H9 (cell line): ENCODE data around the gene ISG15. TPM values are rescaled to one million over a fixed set of nuclear protein-coding genes. Genes with fewer than 3 reads are reported as not detected.

Experiments
- DNase-seq: peaks from one replicate; pipeline ENCODE4 v3.0.0-alpha.2; 2017
- H2AFZ ChIP-seq: one replicate; pipeline ENCODE4 v1.6.1; 2013; ENCODE audit warnings: mild to moderate bottlenecking, low read length, control low read depth, moderate library complexity
- H2AK5ac ChIP-seq: 2 replicates; pipeline ENCODE4 v1.6.1; 2013; ENCODE audit warnings: low read length, control low read depth, mixed read lengths; ENCODE audit not compliant: insufficient read length
- H2BK120ac ChIP-seq: one replicate; pipeline ENCODE4 v1.6.1; 2013; ENCODE audit warnings: low read depth, mild to moderate bottlenecking, low read length, control low read depth, inconsistent platforms; ENCODE audit not compliant: poor library complexity, severe bottlenecking
- H2BK12ac ChIP-seq: 2 replicates; pipeline ENCODE4 v1.6.1; 2013; ENCODE audit warnings: low read length, control low read depth, mixed read lengths, low read depth; ENCODE audit not compliant: insufficient read length
- H2BK15ac ChIP-seq: 2 replicates; pipeline ENCODE4 v1.6.1; 2013; ENCODE audit warnings: low read depth, low read length, control low read depth
- H2BK20ac ChIP-seq: one replicate; pipeline ENCODE4 v1.6.1; 2013; ENCODE audit warnings: low read depth, mild to moderate bottlenecking, low read length, control low read depth, inconsistent platforms; ENCODE audit not compliant: poor library complexity, severe bottlenecking
- H2BK5ac ChIP-seq: 2 replicates; pipeline ENCODE4 v1.6.1; 2013; ENCODE audit warnings: low read length, control low read depth, mixed read lengths; ENCODE audit not compliant: insufficient read length
- H3K14ac ChIP-seq: 2 replicates; pipeline ENCODE4 v1.6.1; 2013; ENCODE audit warnings: low read length, control low read depth; ENCODE audit not compliant: insufficient read depth
- H3K18ac ChIP-seq: 2 replicates; pipeline ENCODE4 v1.6.1; 2013; ENCODE audit warnings: low read depth, mild to moderate bottlenecking, mixed read lengths, low read length, control low read depth; ENCODE audit not compliant: insufficient read length
- H3K23ac ChIP-seq: 2 replicates; pipeline ENCODE4 v1.6.1; 2013; ENCODE audit warnings: low read length, control low read depth, mixed read lengths, low read depth; ENCODE audit not compliant: insufficient read length
- H3K23me2 ChIP-seq: 2 replicates; pipeline ENCODE4 v1.6.1; 2013; ENCODE audit warnings: low read depth, mild to moderate bottlenecking, mixed read lengths, low read length, control low read depth; ENCODE audit not compliant: insufficient read length, poor library complexity, severe bottlenecking
- H3K27ac ChIP-seq: 2 replicates; pipeline ENCODE4 v1.5.1; 2013; ENCODE audit warnings: low read length, control low read depth, mixed read lengths, low read depth; ENCODE audit not compliant: insufficient read length
- H3K27me3 ChIP-seq: 2 replicates; pipeline ENCODE4 v1.6.1; 2013; ENCODE audit warnings: low read length, control low read depth, inconsistent platforms; ENCODE audit not compliant: insufficient read depth
- H3K4ac ChIP-seq: 2 replicates; pipeline ENCODE4 v1.6.1; 2013; ENCODE audit warnings: low read depth, mild to moderate bottlenecking, control low read depth, inconsistent platforms, low read length, moderate library complexity
- H3K4me1 ChIP-seq: 2 replicates; pipeline ENCODE4 v1.6.1; 2013; ENCODE audit warnings: low read length, control low read depth, inconsistent platforms; ENCODE audit not compliant: insufficient read depth
- H3K4me2 ChIP-seq: 2 replicates; pipeline ENCODE4 v1.6.1; 2013; ENCODE audit warnings: low read length, control low read depth, mixed read lengths; ENCODE audit not compliant: insufficient read length, insufficient read depth
- H3K56ac ChIP-seq: 2 replicates; pipeline ENCODE4 v1.6.1; 2013; ENCODE audit warnings: low read depth, mild to moderate bottlenecking, mixed read lengths, low read length, control low read depth; ENCODE audit not compliant: insufficient read length
- H3K79me1 ChIP-seq: 2 replicates; pipeline ENCODE4 v1.6.1; 2013; ENCODE audit warnings: low read depth, mild to moderate bottlenecking, moderate library complexity, low read length, control low read depth, inconsistent platforms; ENCODE audit not compliant: insufficient read depth, poor library complexity, severe bottlenecking
- H3K79me2 ChIP-seq: 2 replicates; pipeline ENCODE4 v1.6.1; 2013; ENCODE audit warnings: low read length, control low read depth, inconsistent platforms; ENCODE audit not compliant: insufficient read depth
- H3K9ac ChIP-seq: 2 replicates; pipeline ENCODE4 v1.6.1; 2013; ENCODE audit warnings: low read length, control low read depth, mixed read lengths; ENCODE audit not compliant: insufficient read length; ENCODE audit errors: extremely low read depth
- H3K9me3 ChIP-seq: one replicate; pipeline ENCODE4 v1.6.1; 2013; ENCODE audit warnings: low read depth, low read length, inconsistent platforms; ENCODE audit not compliant: control insufficient read depth
- H3T11ph ChIP-seq: one replicate; pipeline ENCODE4 v1.6.1; 2013; ENCODE audit warnings: mild to moderate bottlenecking, low read length, control low read depth, inconsistent platforms
- H4K20me1 ChIP-seq: one replicate; pipeline ENCODE4 v1.6.1; 2013; ENCODE audit not compliant: control insufficient read depth, insufficient read length, insufficient read depth
- H4K5ac ChIP-seq: 2 replicates; pipeline ENCODE4 v1.6.1; 2013; ENCODE audit warnings: low read depth, mild to moderate bottlenecking, mixed read lengths, low read length, control low read depth; ENCODE audit not compliant: insufficient read length
- H4K8ac ChIP-seq: replicated peaks from 2 replicates; pipeline ENCODE4 v1.6.1; 2013; ENCODE audit warnings: low read length, control low read depth, mixed read lengths, low read depth; ENCODE audit not compliant: insufficient read length
- H4K91ac ChIP-seq: 2 replicates; pipeline ENCODE4 v1.6.1; 2013; ENCODE audit warnings: low read depth, mild to moderate bottlenecking, moderate library complexity, mixed read lengths, low read length, control low read depth; ENCODE audit not compliant: insufficient read length
- H3K27ac Mint-ChIP-seq, 3 experiments: 2 replicates in 2 of 3; 3 replicates in 1 of 3; pipeline ENCODE4 v1.8.0; 2020 to 2021; ENCODE audit warnings: mixed read lengths in 3 of 3, mild to moderate bottlenecking in 1 of 3, moderate library complexity in 1 of 3
- H3K27me3 Mint-ChIP-seq: 2 replicates; pipeline ENCODE4 v1.8.0; 2021; ENCODE audit warnings: low read depth, mild to moderate bottlenecking, moderate library complexity, mixed read lengths
- H3K36me3 Mint-ChIP-seq, 3 experiments: 2 replicates in 2 of 3; 3 replicates in 1 of 3; pipeline ENCODE4 v1.8.0; 2020 to 2021; ENCODE audit warnings: low read depth in 3 of 3, mixed read lengths in 3 of 3; ENCODE audit not compliant: insufficient read depth in 1 of 3
- H3K4me1 Mint-ChIP-seq, 2 experiments: 2 replicates each; pipeline ENCODE4 v1.8.0; 2020; ENCODE audit warnings: mixed read lengths in 2 of 2
- H3K4me3 Mint-ChIP-seq, 2 experiments: 2 replicates in 1 of 2; 3 replicates in 1 of 2; pipeline ENCODE4 v1.8.0; 2020 to 2021; ENCODE audit warnings: mild to moderate bottlenecking in 2 of 2, mixed read lengths in 2 of 2, moderate library complexity in 1 of 2
- H3K9me3 Mint-ChIP-seq, 2 experiments: 2 replicates in 1 of 2; 3 replicates in 1 of 2; pipeline ENCODE4 v1.8.0; 2020; ENCODE audit warnings: mild to moderate bottlenecking in 2 of 2, mixed read lengths in 2 of 2, moderate library complexity in 1 of 2
- WGBS: extraction: QIAGEN DNeasy Blood & Tissue Kit; methylation state at CpG from one replicate; pipeline ENCODE4 v1.1.7; 2013; ENCODE audit warnings: missing lambda C conversion rate, low lambda C conversion rate, mixed read lengths; ENCODE audit not compliant: insufficient read length; ENCODE audit errors: extremely low coverage; 5-methylcytosine and 5-hydroxymethylcytosine counted together
- total RNA-seq: library from RNA; stranded (reverse); gene quantifications from 2 replicates; pipeline ENCODE4 v1.2.1, GENCODE V29; 2021
- TF ChIP-seq, protein P1 (sequence below): fragments of 200-600 bp; sonication (generic); conservative IDR thresholded peaks from 3 replicates; pipeline ENCODE4 v1.8.0; 2021; ENCODE audit warnings: antibody characterized with exemption, mild to moderate bottlenecking

ISG15 gene
- total RNA-seq, 1 experiment from 2014 or later, result 39.7 TPM

DNA sequence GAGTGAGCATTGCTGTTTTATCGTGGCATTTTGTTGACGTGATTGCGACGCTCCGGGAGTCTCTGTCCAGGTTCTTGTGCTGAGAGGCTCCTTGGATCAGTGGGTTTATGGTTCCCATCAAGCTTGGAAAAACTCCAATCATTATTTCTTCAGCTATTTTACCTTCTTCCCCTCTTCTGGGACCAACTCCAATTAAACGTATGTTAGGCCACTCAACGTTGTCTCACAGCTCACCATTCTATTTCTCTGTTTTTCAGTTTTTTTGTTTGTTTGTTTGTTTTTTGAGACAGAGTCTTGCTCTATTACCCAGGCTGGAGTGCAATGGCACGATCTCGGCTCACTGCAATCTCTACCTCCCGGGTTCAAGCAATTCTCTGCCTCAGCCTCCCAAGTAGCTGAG, 21.4 kb upstream of the ISG15 start:
- no peak overlapping the region for H2AFZ ChIP-seq
- Mint-ChIP-seq H3K4me3 (no peak overlapping the region), H3K27ac (no peak overlapping the region; a peak in 1 of 7 replicates), H3K9me3 (peaks cover 21 to 23% of the 10 kb centered on the region in 2 experiments), H3K27me3 (peaks cover 94% of the 10 kb centered on the region), H3K36me3 (peaks cover 0 to 4% (median 3%) of the 10 kb centered on the region in 3 experiments; a peak in 3 of 7 replicates), H3K4me1 (peaks cover 3 to 6% of the 10 kb centered on the region in 2 experiments)
- no peak overlapping the region for H3K23ac ChIP-seq
- no peak overlapping the region for H3K18ac ChIP-seq
- no peak for DNase-seq
- no peak overlapping the region for H2BK20ac ChIP-seq
- H3K4me2 ChIP-seq, result no peak overlapping the region
- no peak overlapping the region for H3K4ac ChIP-seq
- H4K8ac ChIP-seq, result no peak overlapping the region
- no peak overlapping the region for H3K14ac ChIP-seq
- no peak overlapping the region for H2BK120ac ChIP-seq
- peaks cover 4% of the 10 kb centered on the region; the same call in 1 of the 2 replicates for H3K27me3 ChIP-seq
- H4K91ac ChIP-seq, result no peak overlapping the region
- no peaks in the 10 kb centered on the region for H3K23me2 ChIP-seq
- H3K9ac ChIP-seq, result no peak overlapping the region
- no peak overlapping the region for H2BK12ac ChIP-seq
- H4K20me1 ChIP-seq, result no peaks in the 10 kb centered on the region
- H3T11ph ChIP-seq, result no peak overlapping the region
- no CpG with 5 or more reads among the region's 10 CpGs for WGBS
- no peaks in the 10 kb centered on the region for H3K9me3 ChIP-seq
- H2AK5ac ChIP-seq, result no peak overlapping the region
- no peak overlapping the region for H4K5ac ChIP-seq
- H3K79me1 ChIP-seq, result no peaks in the 10 kb centered on the region
- TF ChIP-seq, protein P1, sequence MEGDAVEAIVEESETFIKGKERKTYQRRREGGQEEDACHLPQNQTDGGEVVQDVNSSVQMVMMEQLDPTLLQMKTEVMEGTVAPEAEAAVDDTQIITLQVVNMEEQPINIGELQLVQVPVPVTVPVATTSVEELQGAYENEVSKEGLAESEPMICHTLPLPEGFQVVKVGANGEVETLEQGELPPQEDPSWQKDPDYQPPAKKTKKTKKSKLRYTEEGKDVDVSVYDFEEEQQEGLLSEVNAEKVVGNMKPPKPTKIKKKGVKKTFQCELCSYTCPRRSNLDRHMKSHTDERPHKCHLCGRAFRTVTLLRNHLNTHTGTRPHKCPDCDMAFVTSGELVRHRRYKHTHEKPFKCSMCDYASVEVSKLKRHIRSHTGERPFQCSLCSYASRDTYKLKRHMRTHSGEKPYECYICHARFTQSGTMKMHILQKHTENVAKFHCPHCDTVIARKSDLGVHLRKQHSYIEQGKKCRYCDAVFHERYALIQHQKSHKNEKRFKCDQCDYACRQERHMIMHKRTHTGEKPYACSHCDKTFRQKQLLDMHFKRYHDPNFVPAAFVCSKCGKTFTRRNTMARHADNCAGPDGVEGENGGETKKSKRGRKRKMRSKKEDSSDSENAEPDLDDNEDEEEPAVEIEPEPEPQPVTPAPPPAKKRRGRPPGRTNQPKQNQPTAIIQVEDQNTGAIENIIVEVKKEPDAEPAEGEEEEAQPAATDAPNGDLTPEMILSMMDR, result no peak
- H2BK15ac ChIP-seq, result no peak overlapping the region
- no peaks in the 10 kb centered on the region for H3K79me2 ChIP-seq
- H3K56ac ChIP-seq, result no peak overlapping the region
- no peak overlapping the region for H3K27ac ChIP-seq
- no peaks in the 10 kb centered on the region for H3K4me1 ChIP-seq
- no peak overlapping the region for H2BK5ac ChIP-seq
